HCEC 1CT (cell line): ENCODE results near the gene OR2C3.
"Not testable (repeated sequence)": the region's sequence is repeated elsewhere in the genome, so short reads cannot be mapped to it uniquely, and the experiment has no call there.

Experiments used
- DNase-seq: peaks from one replicate; pipeline ENCODE4 v3.0.0-alpha.2; 2017

The OR2C3 gene

GRCh38 chr1:247536340-247536739 lies at the start of gene OR2C3:
Gene OR2C3 (minus strand): TSS chr1:247536440. CDS start chr1:247532511, 3,929 bp downstream.
- DNase-seq: no peak

GRCh38 chr1:247578946-247579460 lies 42.8 kb upstream of the OR2C3 start:
- no peak for DNase-seq

GRCh38 chr1:247576514-247576913 lies 40.3 kb upstream of the OR2C3 start:
- DNase-seq: no peak

GRCh38 chr1:247574664-247575063 lies 38.4 kb upstream of the OR2C3 start:
- no peak for DNase-seq

- no peak for DNase-seq
Observed at GRCh38 chr1:247574236-247574635, 38.0 kb upstream of the OR2C3 start.

- no peak for DNase-seq
Observed at GRCh38 chr1:247562198-247562597, 26.0 kb upstream of the OR2C3 start.

- no peak for DNase-seq
Observed at GRCh38 chr1:247561711-247562110, 25.5 kb upstream of the OR2C3 start.

- DNase-seq: no peak
Observed at GRCh38 chr1:247557926-247558674, 21.9 kb upstream of the OR2C3 start.

- DNase-seq: no peak
Observed at GRCh38 chr1:247552231-247552630, 16.0 kb upstream of the OR2C3 start.

GRCh38 chr1:247551721-247552120 lies 15.5 kb upstream of the OR2C3 start:
- peak; percentile 7 for DNase-seq

- DNase-seq: no peak
Observed at GRCh38 chr1:247548769-247549182, 12.5 kb upstream of the OR2C3 start, which contains the start of gene GCSAML. Gene GCSAML (plus strand): TSS chr1:247549134. CDS start chr1:247549192, 58 bp downstream.

GRCh38 chr1:247548092-247548491 lies 11.9 kb upstream of the OR2C3 start:
- DNase-seq: no peak

GRCh38 chr1:247542811-247543210 lies 6.6 kb upstream of the OR2C3 start:
- no peak for DNase-seq

GRCh38 chr1:247540581-247540980 lies 4.3 kb upstream of the OR2C3 start:
- DNase-seq: no peak

- DNase-seq: no peak
Observed at GRCh38 chr1:247539215-247539614, 3.0 kb upstream of the OR2C3 start.

- DNase-seq: no peak
Observed at GRCh38 chr1:247538561-247538960, 2.3 kb upstream of the OR2C3 start.

- DNase-seq: no peak
Observed at GRCh38 chr1:247535402-247535801, 838 bp downstream of the OR2C3 start.

GRCh38 chr1:247531937-247532336 lies 4.3 kb downstream of the OR2C3 start:
- no peak for DNase-seq

GRCh38 chr1:247530785-247531184 lies 5.5 kb downstream of the OR2C3 start:
- no peak for DNase-seq

- DNase-seq: no peak
Observed at GRCh38 chr1:247529771-247530355, 6.4 kb downstream of the OR2C3 start.

- DNase-seq: no peak
Observed at GRCh38 chr1:247528812-247529474, 7.3 kb downstream of the OR2C3 start.

GRCh38 chr1:247521886-247522285 lies 14.4 kb downstream of the OR2C3 start:
- not testable (repeated sequence) for DNase-seq

- no peak for DNase-seq
Observed at GRCh38 chr1:247518613-247518891, 17.7 kb downstream of the OR2C3 start.
